Measurements from ENCODE around the gene DLGAP4. TPM values are rescaled to one million over a fixed set of nuclear protein-coding genes. Genes with fewer than 3 reads are reported as not detected.

Gene DLGAP4
- total and polyA plus RNA-seq, 2 of the 13 experiments (the other 11 are each of a cell fraction or from before 2014, with no cell fraction given), result 15.2 to 26.7 TPM

DNA sequence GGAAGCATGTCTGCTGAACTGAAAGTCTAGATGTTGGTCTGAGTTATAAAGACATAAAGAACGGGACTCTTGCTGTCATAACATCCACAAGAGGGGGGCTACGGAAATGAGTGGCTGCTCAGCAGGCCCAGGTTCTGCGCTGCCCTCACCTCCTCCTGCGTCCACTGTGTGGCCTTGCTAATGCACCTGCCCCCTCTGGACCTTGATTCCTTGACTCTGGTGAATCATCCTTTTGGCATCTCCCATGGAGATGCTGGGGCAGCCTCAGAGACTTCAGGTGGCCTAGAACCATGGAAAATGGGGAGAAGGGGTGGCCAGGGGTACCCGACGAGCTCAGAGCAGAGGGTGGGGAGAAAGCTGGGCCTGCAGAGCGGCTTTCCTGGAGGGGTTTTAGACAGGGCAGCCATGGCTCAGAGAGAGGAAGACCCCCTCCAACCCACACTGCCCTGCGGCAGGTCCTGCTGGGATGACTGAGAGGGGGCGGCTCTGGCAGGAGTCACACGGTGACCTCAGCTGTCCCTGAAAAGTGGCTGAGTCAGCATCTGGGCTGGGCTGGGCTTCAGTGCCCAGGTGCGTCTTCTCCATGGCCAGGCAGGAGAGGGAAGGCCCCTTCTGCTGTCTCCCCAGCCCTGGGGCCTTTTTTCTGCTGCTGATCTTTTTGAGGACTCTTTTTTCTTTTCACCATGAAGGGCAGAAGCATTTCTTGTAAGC lies 46.9 kb downstream of the DLGAP4 start (continued):
- no peak for TF ChIP-seq MIER3 (CRISPR knock-in tag; IDR thresholded peaks at IDR 0.05; ENCODE audit: borderline replicate concordance)
- no peak for TF ChIP-seq ZSCAN9 (CRISPR knock-in tag; IDR thresholded peaks at IDR 0.05; ENCODE audit: borderline replicate concordance)
- no peak for TF ChIP-seq TCF12 (IDR thresholded peaks at IDR 0.05)
- no peak for TF ChIP-seq TCF12 (CRISPR knock-in tag; IDR thresholded peaks at IDR 0.05)
- TF ChIP-seq ZBTB42 (CRISPR knock-in tag; IDR thresholded peaks at IDR 0.05), result no peak
- TF ChIP-seq ZNF768 (CRISPR knock-in tag; IDR thresholded peaks at IDR 0.05), result peak; percentile 97
- TF ChIP-seq, protein P1, sequence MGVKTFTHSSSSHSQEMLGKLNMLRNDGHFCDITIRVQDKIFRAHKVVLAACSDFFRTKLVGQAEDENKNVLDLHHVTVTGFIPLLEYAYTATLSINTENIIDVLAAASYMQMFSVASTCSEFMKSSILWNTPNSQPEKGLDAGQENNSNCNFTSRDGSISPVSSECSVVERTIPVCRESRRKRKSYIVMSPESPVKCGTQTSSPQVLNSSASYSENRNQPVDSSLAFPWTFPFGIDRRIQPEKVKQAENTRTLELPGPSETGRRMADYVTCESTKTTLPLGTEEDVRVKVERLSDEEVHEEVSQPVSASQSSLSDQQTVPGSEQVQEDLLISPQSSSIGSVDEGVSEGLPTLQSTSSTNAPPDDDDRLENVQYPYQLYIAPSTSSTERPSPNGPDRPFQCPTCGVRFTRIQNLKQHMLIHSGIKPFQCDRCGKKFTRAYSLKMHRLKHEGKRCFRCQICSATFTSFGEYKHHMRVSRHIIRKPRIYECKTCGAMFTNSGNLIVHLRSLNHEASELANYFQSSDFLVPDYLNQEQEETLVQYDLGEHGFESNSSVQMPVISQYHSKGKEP (CRISPR knock-in tag; IDR thresholded peaks at IDR 0.05), result no peak
- TF ChIP-seq SMAD1 (CRISPR knock-in tag; IDR thresholded peaks at IDR 0.05; ENCODE audit: borderline replicate concordance, low read depth), result no peak
- peak; percentile 50; the same call in 1 of the 2 replicates for TF ChIP-seq HNF4A (CRISPR knock-in tag; IDR thresholded peaks at IDR 0.05)
- TF ChIP-seq, protein P2, sequence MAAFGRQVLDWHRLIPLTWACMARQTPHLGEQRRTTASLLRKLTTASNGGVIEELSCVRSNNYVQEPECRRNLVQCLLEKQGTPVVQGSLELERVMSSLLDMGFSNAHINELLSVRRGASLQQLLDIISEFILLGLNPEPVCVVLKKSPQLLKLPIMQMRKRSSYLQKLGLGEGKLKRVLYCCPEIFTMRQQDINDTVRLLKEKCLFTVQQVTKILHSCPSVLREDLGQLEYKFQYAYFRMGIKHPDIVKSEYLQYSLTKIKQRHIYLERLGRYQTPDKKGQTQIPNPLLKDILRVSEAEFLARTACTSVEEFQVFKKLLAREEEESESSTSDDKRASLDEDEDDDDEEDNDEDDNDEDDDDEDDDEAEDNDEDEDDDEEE (CRISPR knock-in tag; IDR thresholded peaks at IDR 0.05), result no peak
- no peak for TF ChIP-seq YEATS2 (CRISPR knock-in tag; IDR thresholded peaks at IDR 0.05; ENCODE audit: borderline replicate concordance)
- no peak for TF ChIP-seq ZBTB1 (CRISPR knock-in tag; IDR thresholded peaks at IDR 0.05; ENCODE audit: borderline replicate concordance)

All from HepG2 (cell line).